GM21447 (cell line): Measurements from ENCODE around the gene AOX1.
"Not testable (repeated sequence)": the region's sequence is repeated elsewhere in the genome, so short reads cannot be mapped to it uniquely, and the experiment has no call there.

ENCODE experiments used
- ATAC-seq: cut with Tn5 transposase; IDR thresholded peaks from one replicate; pipeline ENCODE4 v1.9.1; 2021; ENCODE audit not compliant: unreplicated experiment

Gene AOX1

DNA sequence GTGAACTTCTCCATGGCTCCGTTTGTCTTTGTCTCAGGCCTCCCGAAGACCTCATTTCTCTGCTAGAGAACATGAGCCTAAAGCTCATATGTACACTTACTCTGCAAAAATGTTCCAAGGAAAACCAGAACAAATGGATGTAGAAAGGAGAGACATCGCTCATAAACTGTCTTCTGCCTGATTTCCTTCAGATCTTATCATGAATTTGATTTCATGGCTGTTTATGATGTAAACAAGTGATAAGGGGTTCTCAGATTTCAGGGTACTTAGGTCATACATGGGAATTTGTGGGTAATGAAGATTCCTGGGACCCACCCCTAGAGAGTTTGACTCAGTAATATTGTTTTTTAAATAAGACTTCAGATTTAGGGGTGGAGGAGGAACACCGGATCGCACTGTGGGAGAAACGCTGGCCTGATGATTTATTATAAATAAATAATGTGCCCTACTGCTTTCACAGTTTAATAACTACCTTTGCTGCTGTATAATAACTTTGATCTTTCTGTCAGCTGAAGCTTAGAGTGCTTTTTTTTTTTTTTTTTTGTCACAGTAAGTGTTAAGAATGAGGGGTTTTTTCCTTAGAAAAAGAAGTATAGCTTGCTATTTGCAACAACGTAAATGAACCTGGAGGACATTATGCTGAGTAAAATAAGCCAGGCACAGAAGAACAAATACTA lies 14.9 kb downstream of the AOX1 start:
- ATAC-seq = no peak

DNA sequence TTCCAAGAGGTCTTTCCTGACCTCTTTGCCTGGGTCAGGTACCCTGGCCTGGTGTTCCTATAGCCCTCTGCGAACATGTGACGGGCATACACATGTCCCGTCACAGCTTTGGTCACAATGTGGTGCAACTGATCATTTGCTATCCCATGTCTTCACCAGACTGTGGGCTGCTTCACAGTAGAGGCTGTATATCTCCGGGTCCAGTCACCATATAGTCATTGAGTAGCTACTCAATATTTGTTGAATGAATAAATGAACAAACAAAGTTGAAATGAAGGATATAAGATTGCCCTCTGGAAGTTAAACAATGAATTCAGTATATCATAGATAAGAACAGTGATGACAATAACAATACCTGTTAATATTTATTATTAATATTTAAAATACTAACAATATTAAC lies 16.8 kb downstream of the AOX1 start:
- no peak for ATAC-seq

DNA sequence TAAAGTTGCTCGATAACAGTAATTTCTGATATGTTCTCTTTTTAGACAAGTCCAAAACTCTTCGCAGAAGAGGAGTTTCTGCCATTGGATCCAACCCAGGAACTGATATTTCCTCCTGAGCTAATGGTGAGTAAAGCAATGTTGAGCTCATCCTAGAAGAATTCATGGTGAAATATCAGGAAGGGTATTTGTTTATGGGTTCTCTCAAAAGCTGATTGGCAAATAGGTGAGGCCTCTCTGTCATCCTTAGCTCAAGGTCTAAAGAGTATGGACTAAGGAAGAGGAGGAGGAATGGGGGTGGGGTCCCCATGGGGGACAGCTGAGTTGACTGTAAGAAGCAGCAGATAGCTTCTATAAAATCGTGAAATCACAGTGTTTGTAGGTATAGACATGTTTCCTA lies 18.2 kb downstream of the AOX1 start:
- ATAC-seq = no peak

DNA sequence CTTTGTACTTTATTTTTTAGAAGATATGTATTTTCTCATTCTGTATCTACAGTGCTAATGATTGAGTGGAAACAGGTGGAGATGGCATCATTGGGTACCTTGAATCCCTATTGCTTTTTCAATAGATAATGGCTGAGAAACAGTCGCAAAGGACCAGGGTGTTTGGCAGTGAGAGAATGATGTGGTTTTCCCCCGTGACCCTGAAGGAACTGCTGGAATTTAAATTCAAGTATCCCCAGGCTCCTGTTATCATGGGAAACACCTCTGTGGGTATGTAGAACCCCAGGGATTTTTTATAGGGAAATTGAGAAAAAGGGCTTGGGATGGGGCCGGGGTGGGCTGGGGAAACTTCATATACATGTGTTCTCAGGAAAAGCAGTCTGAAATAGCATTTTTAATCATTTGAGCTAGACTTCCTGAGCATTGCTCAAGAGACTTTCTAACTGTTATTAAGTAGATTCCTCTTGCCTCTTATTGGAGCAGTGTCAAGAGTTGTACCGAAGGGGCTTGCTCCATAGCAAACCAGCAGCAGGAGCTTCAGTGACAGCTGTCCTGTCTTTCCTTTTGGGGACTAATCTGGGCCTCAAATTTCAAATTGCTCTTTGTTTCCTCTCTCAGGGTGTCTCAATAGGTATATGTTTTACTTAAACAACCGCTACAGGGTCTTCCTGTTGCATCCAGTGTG lies 18.9 kb downstream of the AOX1 start:
- ATAC-seq = no peak

DNA sequence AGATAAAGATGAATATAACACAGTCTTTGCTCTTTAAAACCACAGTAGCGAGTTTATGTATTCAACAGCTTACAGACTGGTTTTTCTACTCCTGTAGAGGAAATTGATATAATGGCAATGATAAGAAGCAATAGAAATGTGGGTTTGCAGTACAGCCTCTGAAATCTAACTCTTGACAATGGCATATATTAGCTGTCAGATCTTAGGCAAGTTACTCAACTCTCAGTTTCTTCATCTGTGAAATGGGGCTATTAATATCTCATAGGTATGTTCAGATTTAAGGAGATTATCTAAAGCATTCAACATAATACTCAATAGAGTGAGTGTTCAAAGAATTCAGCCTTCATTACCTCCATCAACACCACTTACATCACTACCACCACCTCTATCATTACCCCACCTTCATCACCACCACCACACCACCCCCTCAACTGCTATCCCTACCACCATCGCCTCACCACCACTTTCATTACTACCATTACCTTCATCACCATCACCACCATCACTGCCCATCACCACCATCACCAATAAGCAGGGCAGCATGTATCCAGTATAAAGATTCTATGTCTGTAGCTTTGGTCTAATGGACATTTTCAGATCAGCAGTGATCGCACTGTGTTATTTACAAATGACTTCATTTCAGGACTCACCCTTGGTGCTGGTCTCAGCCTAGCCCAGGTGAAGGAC lies 22.7 kb downstream of the AOX1 start:
- no peak for ATAC-seq

DNA sequence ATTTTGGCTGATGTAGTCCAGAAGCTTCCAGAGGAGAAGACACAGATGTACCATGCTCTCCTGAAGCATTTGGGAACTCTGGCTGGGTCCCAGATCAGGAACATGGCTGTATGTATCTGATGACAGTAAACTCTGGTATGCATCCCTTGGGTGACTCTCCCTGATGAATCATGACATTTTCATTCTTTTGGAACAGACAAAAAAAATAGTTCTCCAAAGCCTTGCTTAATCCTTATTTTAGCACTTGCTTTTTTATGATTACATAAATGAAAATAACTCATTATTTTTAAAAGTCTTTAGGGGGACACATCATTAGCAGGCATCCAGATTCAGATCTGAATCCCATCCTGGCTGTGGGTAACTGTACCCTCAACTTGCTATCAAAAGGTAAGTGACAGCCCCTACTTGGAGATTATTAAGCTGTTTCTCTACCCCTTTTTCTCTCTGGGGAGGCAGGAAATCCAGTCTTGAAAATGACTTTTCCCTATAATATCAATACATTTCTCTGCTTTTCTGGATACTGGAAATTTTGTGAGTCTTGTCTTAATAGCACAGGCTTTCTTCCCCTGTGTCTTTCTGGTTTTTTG lies 23.3 kb downstream of the AOX1 start:
- no peak for ATAC-seq

DNA sequence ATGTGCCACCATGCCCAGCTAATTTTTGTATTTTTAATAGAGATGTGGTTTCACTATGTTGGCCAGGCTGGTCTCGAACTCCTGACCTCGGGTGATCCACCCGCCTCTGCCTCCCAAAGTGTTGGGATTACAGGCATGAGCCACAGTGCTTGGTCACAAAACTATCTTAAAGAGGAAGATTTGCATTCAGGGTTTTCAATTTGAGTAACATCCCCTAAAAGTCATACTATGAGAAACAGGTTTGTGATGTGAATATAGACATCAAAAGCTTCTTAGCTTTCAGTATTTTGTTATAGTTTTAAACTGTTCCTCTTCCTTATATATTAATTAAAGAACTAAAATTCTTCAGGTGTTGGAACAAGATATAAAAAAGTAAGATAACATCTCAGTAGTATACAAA lies 24.4 kb downstream of the AOX1 start:
- ATAC-seq = not testable (repeated sequence)

DNA sequence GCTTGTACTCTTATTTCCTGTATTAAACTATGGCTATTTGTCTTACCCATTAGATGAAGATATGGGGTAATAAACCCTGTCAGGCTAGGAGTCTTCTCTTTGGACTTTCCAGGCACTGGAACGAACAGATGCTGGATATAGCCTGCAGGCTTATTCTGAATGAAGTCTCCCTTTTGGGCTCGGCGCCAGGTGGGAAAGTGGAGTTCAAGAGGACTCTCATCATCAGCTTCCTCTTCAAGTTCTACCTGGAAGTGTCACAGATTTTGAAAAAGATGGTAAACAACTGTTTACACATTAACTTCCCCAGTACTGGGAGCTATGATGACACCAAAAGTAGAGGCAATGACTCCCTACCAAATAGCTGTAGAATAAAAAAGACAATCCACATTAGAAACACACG lies 27.9 kb downstream of the AOX1 start:
- no peak for ATAC-seq

DNA sequence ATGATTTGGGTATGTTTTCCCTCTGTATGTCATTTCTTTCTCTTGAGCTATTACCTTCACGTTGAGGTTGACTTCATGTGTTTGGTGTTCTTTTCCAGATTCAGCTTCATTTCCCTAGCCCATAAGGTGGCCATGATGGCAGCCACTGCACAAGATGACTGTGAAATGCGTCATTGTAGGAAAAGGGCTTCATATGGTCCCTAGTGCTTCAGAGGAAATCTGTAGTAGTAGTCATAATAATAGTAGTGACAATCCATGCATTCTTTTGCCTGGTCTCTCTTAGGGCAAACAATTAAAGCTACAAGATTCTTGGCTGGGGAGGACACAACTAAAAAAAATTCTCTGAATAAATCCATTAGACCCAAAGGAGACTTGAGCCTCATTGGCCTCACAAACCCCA lies 28.4 kb downstream of the AOX1 start:
- no peak for ATAC-seq

DNA sequence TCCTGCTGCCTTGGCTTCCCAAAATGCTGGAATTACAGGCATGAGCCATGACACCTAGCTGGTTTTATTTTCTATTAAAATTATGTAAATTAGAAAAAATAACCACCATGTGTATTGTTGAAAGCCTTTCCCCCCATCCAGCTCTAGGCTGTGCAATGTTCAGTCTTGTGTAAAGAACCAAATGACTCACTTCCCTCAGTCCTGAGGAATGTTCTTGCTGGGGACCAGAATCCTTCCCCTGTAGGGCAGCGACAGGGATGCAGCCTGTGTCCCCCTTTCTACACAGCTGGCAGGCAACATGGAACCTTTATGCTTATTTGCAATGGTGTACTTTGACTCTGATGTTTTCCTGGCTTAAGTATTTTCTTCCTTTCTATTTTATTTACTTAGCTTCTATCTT lies 29.4 kb downstream of the AOX1 start:
- ATAC-seq = no peak

DNA sequence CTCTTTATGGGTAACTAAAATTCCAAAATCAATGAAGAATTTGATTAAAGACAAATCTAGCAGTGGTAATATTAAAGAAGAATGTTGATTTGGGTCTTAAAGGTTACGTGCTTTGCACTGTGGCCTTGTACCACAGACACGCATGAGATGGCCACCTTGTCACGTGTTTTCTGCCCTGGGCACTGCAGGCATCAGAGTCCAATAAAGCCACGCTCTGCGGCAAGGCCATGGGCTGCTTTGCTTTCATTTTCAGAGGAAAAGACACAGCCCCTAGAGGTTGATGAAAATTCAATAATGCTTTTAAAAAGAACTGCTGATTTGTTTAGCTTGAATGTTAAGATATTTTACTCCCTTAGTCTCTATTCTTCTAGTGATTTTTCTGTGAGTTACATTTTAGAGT lies 30.4 kb downstream of the AOX1 start:
- no peak for ATAC-seq

DNA sequence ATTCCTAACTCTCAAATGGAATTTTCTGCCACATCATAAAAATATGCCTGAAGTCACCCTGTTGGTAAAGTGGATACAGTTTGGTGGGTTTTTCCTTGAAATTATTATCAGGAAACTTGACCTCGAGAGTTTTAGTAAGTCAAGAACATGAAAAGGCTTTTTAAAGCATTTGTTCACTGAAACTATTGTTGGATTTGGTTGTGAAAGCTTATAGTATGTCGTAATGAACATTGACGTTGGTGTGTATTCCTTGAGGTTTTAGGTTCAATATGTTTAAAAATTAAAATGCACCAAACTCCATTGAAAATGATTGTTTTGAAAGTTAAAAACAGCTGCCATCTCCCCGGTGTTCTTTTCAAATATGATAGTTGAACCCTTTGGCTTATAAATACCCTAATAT lies 30.8 kb downstream of the AOX1 start:
- no peak for ATAC-seq

DNA sequence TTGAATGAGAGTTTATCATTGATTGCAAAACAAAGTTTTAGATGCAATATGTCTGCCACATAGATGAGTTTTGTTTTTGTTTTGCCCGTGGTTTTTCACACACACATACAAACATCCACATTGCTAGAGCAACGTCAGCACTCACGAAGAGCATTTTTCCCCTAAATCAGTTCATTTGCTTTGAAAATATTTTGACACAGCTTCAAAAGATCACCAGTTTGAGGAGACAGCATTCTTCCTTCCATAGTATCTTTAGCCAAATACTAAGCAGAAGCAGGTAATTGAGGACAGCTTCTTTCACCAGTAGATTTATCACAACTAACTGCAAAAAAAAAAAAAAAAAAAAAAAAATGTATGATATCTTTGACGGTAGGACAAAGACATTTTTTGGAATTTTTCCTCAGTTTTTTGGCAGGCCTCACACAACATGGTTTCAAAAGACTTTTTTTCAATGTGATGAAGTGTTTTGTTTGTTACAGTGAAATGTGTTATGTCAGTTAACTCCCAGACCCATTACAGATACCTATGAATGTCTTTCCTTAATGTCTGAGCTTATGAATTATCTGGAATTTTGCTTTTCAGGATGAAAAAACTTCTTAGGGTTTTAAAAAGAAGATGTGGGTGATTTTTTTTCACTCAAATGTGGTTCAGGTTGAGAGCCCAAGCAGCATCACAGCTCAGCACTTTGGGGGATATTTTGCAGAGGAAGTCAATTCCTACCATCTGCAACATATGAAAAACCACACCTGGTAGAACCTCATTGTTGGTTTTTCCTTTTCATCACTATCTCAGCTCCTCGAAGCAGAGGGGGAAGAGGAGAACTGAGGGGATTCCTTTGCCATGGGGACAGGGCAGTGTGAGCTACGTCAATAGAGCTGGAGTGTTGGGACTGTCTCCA lies 31.6 kb downstream of the AOX1 start:
- no peak for ATAC-seq

DNA sequence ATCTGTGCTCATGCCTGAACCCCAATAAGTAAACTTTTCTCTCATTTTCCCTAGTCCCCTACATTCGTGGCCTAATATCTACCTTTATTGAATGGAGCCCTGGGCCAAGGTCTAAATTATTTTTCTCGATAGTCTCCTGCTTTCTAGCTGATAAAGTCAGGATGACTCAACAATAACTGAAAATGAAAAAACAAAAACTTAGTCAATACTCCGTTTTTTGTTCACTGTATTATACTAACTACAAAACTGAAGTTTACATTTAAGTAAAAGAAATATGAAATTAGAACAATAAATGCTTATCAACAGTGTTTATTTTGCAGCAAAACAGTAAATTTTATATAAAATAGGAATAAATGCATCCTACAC lies 32.2 kb downstream of the AOX1 start:
- no peak for ATAC-seq

DNA sequence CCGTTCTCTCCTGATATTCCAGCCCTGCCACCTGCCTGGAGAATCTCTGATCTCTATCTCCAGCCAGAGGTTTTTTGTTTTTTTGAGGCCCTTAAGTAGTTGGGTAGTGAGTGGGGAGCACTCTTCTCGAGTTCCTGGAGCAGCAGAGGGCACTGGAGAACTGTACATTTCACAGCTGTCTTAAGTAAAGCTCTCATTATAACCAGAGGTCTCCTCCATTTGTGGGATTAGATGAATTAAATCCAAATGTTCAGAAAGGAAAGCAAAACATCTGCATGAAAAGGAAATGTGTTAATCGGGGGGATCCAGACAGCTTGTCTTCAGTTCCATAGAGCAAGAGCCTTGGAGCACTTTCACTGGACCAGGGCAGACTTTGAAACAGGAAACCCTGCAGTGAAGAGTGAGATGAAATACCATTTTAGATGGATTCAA lies 32.8 kb downstream of the AOX1 start:
- ATAC-seq = no peak

DNA sequence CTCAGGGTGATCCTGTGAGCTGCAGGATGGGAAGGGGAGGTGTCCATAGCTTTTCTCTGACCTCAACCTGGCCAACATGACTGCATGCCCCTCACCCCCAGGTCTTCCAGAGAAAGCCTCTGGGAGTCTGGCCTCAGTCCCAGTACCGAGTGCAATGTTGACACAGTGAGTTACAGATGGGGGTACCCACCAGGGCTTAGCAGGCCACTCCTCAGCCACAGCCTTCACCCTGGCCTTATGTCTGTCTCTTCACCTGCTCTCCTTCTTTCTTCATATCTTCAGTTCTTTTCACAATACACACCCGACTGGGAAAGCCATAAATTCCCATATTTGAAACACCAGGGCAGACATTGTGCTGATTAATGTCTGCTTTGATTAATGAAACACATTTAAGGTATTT lies 33.5 kb downstream of the AOX1 start:
- ATAC-seq = no peak

DNA sequence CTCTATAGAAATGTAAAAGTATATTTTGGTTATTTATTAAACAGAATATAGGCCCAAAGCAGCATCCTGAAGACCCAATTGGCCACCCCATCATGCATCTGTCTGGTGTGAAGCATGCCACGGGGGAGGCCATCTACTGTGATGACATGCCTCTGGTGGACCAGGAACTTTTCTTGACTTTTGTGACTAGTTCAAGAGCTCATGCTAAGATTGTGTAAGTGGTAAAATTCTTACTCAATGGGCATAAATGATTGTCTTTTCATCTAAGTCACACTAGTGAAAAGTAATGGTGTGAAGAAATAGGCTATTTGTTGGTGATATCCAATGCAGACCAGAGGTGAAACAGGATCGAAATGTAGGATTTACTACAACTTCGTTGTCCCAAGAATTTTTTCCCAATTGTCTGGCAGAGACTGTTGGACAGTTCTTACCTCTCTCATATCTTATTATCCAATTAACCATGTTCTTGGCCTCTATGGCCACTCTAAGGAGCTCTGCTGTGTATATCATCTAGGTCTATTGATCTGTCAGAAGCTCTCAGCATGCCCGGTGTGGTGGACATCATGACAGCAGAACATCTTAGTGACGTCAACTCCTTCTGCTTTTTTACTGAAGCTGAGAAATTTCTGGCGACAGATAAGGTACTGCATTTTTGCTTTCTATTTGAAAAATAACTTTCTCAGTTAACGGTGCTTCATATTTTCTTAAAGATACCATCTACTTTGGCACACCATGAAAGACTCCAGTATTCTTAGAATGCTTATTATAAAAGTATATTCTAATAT lies 35.0 kb downstream of the AOX1 start:
- no peak for ATAC-seq

DNA sequence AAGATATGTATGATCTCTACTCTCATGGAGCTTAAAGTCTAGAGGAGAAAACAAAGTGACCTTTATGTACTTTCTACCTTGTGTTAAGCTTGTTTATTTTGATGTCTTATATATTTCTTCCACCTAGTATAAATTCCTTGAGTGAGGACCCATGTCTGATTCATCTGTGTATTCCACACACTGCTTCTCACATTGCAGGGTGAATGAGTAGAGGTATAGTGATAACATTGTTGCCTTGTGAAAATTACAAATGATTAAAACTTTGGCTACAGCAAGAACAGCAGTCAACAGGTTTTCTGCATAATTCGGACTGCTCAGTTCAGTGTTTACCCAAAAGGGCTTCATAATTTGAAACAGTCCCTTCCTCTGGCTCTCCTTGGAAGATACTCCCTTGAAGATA lies 36.3 kb downstream of the AOX1 start:
- ATAC-seq = no peak

DNA sequence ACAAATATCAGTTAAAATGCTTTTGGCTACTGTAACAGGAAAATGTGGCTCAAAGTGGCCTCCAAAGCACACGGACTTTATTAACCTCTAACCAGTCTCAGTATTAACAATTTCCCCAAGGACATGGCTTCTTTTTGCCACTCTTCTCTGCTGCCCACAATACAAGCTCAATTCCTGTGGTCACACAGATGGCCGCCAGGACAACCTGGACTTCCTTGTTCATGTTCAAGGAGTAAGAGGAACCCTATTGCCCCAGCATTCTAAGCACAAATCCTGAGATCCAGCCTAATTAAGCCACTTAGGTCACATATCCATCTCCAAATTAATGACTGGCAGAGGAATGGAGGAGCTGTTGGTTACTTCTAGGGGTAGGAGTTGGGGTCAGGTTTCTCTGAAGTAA lies 38.2 kb downstream of the AOX1 start:
- ATAC-seq = no peak

DNA sequence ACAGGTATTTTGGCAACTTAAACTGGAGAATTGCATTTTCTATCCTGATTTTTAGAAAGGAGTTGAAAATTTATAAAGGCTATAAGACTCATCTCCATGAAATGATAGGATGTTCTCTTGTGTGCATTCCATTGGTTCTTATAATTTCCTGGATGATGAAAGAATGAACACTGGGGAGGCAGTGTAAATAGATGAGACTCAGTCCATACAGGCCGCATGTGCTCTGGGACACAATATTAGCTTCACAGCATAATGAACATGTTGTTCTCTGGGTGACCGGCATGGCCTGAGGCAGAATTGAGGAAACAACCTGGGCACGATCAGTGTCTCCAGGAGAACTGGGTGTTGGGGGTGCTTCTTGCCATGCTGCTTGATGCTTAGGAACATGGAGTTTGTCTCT lies 38.8 kb downstream of the AOX1 start:
- no peak for ATAC-seq
